ENCODE data around the gene PTPRF.

PTPRF gene

GRCh38 chr1:43551396-43551888, 20.8 kb downstream of the PTPRF start:
- DNase-seq: no peak

GRCh38 chr1:43552059-43552742, 21.5 kb downstream of the PTPRF start:
- DNase-seq: no peak

- DNase-seq: peak in 53 of 56 donors; percentile 25 to 93 (median 76)
Observed at GRCh38 chr1:43552813-43553212, 22.1 kb downstream of the PTPRF start.

GRCh38 chr1:43554444-43554992, 23.8 kb downstream of the PTPRF start:
- peak in 2 of 56 donors; percentile 18 to 29 for DNase-seq

GRCh38 chr1:43556782-43557181, 26.1 kb downstream of the PTPRF start:
- no peak for DNase-seq

- no peak for DNase-seq
Observed at GRCh38 chr1:43557744-43558245, 27.1 kb downstream of the PTPRF start.

DNA sequence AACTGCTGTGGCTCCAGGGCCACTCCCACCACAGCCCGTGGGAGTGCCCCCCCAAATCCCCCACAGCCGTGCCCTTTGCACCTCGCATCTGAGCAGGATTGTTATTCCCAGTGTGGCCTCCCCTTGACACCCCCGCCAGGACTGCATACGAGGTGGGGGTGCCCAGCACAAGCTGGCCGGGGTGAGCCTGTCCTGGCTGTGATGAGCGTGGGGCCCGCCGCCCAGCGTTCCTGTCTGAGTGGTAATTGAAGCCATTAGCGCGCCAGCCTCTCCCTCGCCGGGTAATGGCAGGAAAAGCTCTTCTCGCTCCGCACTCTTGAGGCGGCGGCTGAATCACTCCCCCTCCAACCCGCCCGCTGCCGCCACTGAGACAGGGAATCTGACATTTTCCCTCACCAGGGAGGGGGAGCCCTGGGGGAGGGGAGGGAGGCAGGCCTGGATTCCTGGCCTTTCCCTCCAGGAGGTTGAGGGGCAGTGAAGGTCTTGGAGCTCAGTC, 27.7 kb downstream of the PTPRF start:
- peak in 26 of 56 donors; percentile 18 to 65 (median 46) for DNase-seq

- DNase-seq: no peak
Observed at GRCh38 chr1:43559714-43560113, 29.0 kb downstream of the PTPRF start.

DNA sequence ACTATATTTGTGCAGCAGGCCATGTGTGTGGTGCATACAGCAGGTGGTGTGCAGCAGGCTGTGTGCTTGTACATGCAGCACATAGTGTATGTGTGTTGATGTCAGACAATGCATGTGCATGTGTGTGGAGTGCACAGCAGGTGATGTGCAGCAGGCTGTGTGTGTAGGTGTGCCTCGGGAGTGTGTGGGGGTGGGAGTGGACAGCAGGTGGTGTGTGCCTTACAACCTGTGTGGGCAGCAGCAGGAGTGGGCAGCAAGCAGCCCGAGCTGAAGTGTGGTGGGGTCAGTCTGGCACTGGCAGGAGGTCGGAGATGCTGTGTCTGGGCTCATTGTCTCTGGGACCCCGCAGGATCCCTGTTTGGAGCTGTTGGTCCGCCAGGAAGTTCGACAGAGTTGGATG, 29.6 kb downstream of the PTPRF start:
- no peak for DNase-seq

- DNase-seq: peak in 29 of 56 donors; percentile 13 to 60 (median 39)
Observed at GRCh38 chr1:43563876-43564539, 33.3 kb downstream of the PTPRF start.

- no peak for DNase-seq
Observed at GRCh38 chr1:43564551-43565348, 34.1 kb downstream of the PTPRF start.

DNA sequence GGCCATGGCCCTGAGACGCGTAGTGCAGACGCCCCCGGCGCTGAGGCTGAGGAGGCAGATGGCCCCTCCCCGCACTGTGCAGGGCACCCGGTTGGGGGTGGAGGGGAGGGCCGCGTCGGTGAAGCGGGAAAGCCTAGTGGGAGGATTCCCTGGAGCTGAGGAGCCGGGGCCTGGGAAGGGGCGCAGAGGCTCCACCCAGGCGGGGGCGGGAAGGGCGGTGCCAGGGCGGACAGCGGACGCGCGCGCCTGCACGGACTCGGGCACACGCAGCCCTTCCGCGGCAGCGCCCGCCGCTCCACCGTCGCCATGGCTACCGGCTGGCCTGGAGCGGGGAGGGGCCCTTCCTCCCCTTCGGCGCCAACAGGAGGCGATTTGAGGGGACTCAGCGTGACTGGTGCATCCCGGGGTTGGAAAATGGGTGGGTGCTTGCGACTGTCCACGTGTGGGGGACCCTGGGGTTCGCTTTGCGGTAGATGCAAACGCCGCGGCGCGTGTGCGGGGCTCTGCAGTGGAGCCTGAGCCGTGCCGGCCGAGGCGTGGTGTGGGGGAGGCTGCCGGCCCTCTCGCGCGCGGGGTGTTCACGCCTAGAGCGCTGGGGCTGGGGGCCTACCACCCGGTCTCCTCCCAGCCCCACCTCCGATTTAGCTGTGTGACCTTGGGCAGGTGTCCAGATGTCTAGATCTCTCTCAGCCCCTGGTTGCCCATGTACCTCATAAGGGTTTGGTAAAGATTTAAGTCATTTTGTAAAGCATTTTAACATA, 35.1 kb downstream of the PTPRF start:
- peak in 46 of 56 donors; percentile 19 to 77 (median 44) for DNase-seq

GRCh38 chr1:43566382-43567044, 35.8 kb downstream of the PTPRF start:
- peak in 8 of 56 donors; percentile 12 to 43 (median 26) for DNase-seq

GRCh38 chr1:43569175-43569574, 38.5 kb downstream of the PTPRF start:
- DNase-seq: no peak

DNA sequence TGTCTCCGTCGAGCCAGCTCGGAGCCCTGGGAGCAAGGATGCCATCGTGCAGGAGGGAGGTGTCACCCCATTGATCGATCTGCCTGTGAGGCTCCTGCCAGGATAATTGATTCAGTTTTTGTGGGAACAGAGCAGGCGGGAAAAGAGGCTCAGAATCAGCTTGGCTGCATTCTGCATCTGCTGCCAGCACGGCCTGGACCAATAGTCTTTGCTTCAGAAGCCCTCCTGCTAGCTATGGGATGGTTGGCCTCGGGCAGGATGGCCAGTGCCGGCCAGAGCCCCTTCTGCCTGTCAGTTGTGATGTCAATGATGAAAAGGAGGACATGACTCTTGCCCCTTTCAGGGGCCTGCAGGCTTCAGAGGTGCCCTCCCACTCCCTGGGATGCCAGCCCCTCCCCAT, 39.6 kb downstream of the PTPRF start:
- DNase-seq: no peak

- DNase-seq: peak in 19 of 56 donors; percentile 10 to 62 (median 25)
Observed at GRCh38 chr1:43570715-43571114, 40.0 kb downstream of the PTPRF start.

GRCh38 chr1:43572084-43572483, 41.4 kb downstream of the PTPRF start:
- DNase-seq: no peak

- DNase-seq: no peak
Observed at GRCh38 chr1:43572538-43572937, 41.9 kb downstream of the PTPRF start.

DNA sequence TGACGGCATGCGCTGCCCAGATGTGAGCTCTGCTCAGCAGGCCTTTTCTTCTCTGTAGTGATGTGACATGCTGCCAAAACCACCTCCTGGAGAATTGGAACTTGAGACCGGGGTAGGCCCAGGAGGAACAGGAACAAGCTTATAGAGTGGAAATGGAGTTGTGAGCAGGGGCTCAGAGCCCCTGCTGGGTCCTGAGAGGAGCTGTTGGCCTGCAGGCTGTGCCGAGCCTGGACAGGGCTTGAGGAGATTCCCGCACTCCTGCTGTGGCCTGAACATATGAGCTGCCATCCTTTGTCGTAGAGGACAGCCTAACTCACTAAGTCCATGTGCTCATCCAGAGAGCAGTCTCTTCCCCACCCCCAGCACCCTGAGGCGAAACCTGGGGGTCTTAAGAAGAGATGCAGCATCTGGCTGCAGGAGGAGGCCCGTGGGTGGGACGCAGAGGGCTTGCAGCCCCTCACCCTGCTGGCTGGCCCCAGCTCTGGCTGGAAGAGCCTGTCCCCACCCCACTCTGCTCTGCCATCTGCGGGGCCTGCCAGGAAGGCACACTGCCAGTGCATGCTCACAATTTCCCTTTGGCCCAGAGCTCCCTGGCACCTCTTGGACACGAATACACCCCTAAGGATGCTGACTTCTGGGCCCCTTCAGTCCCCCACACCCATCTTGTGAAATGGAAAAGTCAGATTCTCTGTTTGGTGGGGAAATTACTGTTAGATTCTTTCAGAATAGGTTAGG, 42.5 kb downstream of the PTPRF start:
- peak in 38 of 56 donors; percentile 9 to 66 (median 34) for DNase-seq
